Mesenchymal stem cell (in vitro differentiated cells and primary cell): ENCODE data around the gene MBNL1.
A peak's percentile ranks its signal among the peaks of the same experiment; 100 is the strongest.

ENCODE experiments used
- DNase-seq: peaks from one replicate; pipeline ENCODE4 v3.0.0-alpha.2; 2013
- H2AFZ ChIP-seq: one replicate; pipeline ENCODE4 v1.6.1; 2013; ENCODE audit warnings: low read depth, mild to moderate bottlenecking, control low read depth, inconsistent platforms, low read length, moderate library complexity
- H2AK5ac ChIP-seq: 2 replicates; pipeline ENCODE4 v1.6.1; 2013; ENCODE audit warnings: low read length, moderate library complexity, mild to moderate bottlenecking, inconsistent platforms; ENCODE audit not compliant: severe bottlenecking
- H2BK120ac ChIP-seq: one replicate; pipeline ENCODE4 v1.6.1; 2013; ENCODE audit warnings: low read depth, mild to moderate bottlenecking, inconsistent platforms, low read length, moderate library complexity
- H2BK12ac ChIP-seq, 2 experiments: one replicate each; pipeline ENCODE4 v1.6.1; 2013; ENCODE audit warnings: inconsistent platforms in 2 of 2, low read length in 2 of 2, mild to moderate bottlenecking in 2 of 2, moderate library complexity in 2 of 2, control low read depth in 1 of 2
- H2BK15ac ChIP-seq: one replicate; pipeline ENCODE4 v1.6.1; 2013; ENCODE audit warnings: mild to moderate bottlenecking, low read depth, inconsistent platforms; ENCODE audit not compliant: poor library complexity, severe bottlenecking
- H2BK5ac ChIP-seq: 2 replicates; pipeline ENCODE4 v1.6.1; 2013; ENCODE audit warnings: low read depth, mild to moderate bottlenecking, low read length, control low read depth, inconsistent platforms; ENCODE audit not compliant: poor library complexity, severe bottlenecking
- H3K14ac ChIP-seq, 2 experiments: one replicate each; pipeline ENCODE4 v1.6.1; 2013; ENCODE audit warnings: inconsistent platforms in 2 of 2, low read length in 2 of 2, control low read depth in 1 of 2, mild to moderate bottlenecking in 1 of 2, moderate library complexity in 1 of 2
- H3K18ac ChIP-seq, 2 experiments: one replicate each; pipeline ENCODE4 v1.6.1; 2013; ENCODE audit warnings: inconsistent platforms in 2 of 2, low read length in 2 of 2, control low read depth in 1 of 2, low read depth in 1 of 2, mild to moderate bottlenecking in 1 of 2
- H3K23ac ChIP-seq, 2 experiments: one replicate each; pipeline ENCODE4 v1.6.1; 2013; ENCODE audit warnings: inconsistent platforms in 2 of 2, low read length in 2 of 2, mild to moderate bottlenecking in 2 of 2, moderate library complexity in 2 of 2, control low read depth in 1 of 2
- H3K27ac ChIP-seq: 2 replicates; pipeline ENCODE4 v1.5.1; 2013; ENCODE audit warnings: mild to moderate bottlenecking, moderate library complexity, low read length, control low read depth, inconsistent platforms; ENCODE audit not compliant: poor library complexity, severe bottlenecking
- H3K27me3 ChIP-seq, 2 experiments: 2 replicates each; pipeline versions ENCODE4 v1.6.1 to v1.7.0; 2013; ENCODE audit warnings: low read length in 2 of 2, mild to moderate bottlenecking in 2 of 2, moderate library complexity in 2 of 2, control low read depth in 1 of 2, inconsistent platforms in 1 of 2; ENCODE audit not compliant: control insufficient read depth in 1 of 2, insufficient read depth in 1 of 2
- H3K36me3 ChIP-seq, 2 experiments: 2 replicates each; pipeline versions ENCODE4 v1.6.1 to v1.7.0; 2013; ENCODE audit warnings: low read length in 2 of 2, control low read depth in 1 of 2, inconsistent platforms in 1 of 2, low read depth in 1 of 2, mild to moderate bottlenecking in 1 of 2; ENCODE audit not compliant: insufficient read depth in 2 of 2, control insufficient read depth in 1 of 2
- H3K4ac ChIP-seq, 2 experiments: one replicate each; pipeline ENCODE4 v1.6.1; 2013; ENCODE audit warnings: inconsistent platforms in 2 of 2, low read length in 2 of 2, mild to moderate bottlenecking in 2 of 2, moderate library complexity in 2 of 2, control low read depth in 1 of 2, low read depth in 1 of 2
- H3K4me1 ChIP-seq: 2 replicates; pipeline ENCODE4 v1.6.1; 2013; ENCODE audit warnings: low read depth, low read length, control low read depth; ENCODE audit not compliant: control insufficient read depth, insufficient read depth
- H3K4me2 ChIP-seq: 2 replicates; pipeline ENCODE4 v1.6.1; 2013; ENCODE audit warnings: low read length, mild to moderate bottlenecking, inconsistent platforms; ENCODE audit not compliant: poor library complexity, severe bottlenecking
- H3K4me3 ChIP-seq, 2 experiments: 2 replicates each; pipeline versions ENCODE4 v1.5.1 to v1.7.0; 2013; ENCODE audit warnings: low read length in 2 of 2, mild to moderate bottlenecking in 2 of 2, control low read depth in 1 of 2, low read depth in 1 of 2; ENCODE audit not compliant: insufficient read depth in 1 of 2
- H3K79me1 ChIP-seq: replicated peaks from 2 replicates; pipeline ENCODE4 v1.6.1; 2013; ENCODE audit warnings: mild to moderate bottlenecking, control low read depth, low read length, inconsistent platforms; ENCODE audit not compliant: poor library complexity, severe bottlenecking
- H3K9ac ChIP-seq: 2 replicates; pipeline ENCODE4 v1.7.0; 2013; ENCODE audit warnings: mild to moderate bottlenecking, low read length, moderate library complexity
- H3K9me3 ChIP-seq: 2 replicates; pipeline ENCODE4 v1.7.0; 2013; ENCODE audit warnings: mild to moderate bottlenecking, low read length; ENCODE audit not compliant: control insufficient read depth
- H4K8ac ChIP-seq: one replicate; pipeline ENCODE4 v1.6.1; 2013; ENCODE audit warnings: inconsistent platforms, mild to moderate bottlenecking, low read length, moderate library complexity
- H4K91ac ChIP-seq: one replicate; pipeline ENCODE4 v1.6.1; 2013; ENCODE audit warnings: mild to moderate bottlenecking, low read length, inconsistent platforms
- WGBS: methylation state at CpG from one replicate; pipeline ENCODE4 v1.1.7; 2013; ENCODE audit warnings: mixed read lengths; 5-methylcytosine and 5-hydroxymethylcytosine counted together

Gene MBNL1

DNA sequence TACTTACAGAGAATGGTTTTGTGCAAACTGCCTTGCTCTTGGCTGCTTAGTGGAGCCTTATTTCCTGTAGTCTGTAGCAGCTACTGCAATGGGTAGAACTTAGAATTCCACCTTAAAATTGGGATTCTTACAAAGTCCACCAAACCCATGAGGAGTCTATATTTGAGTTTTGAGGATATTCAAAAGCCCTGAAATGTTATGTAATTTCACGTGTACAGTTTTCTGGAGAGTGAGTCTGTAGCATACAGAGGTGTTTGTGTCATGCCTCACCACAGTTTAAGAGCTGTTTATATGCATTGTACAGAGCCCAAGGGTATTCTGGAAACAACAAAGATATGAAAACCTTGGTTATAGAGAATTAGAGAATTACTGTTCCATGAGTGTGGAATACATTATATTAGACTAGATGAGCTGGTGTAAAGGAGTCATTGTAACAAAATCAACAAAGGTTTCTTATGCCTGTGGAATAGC, 114.4 kb downstream of the MBNL1 start:
- H3K27me3 ChIP-seq, result no peaks in the 10 kb centered on the region
- H2AK5ac ChIP-seq, result peak overlapping the region; percentile 35
- H3K9me3 ChIP-seq, result no peaks in the 10 kb centered on the region
- 85% methylated on average over 1 of the region's 1 CpG for WGBS
- H3K4me3 ChIP-seq, result peak overlapping the region in 1 of 2 experiments; percentile 52
- no peak overlapping the region for H3K23ac ChIP-seq
- H2BK15ac ChIP-seq, result no peak overlapping the region
- H3K36me3 ChIP-seq, result peaks cover 0 to 7% of the 10 kb centered on the region in 2 experiments
- no peak overlapping the region for H3K18ac ChIP-seq
- H3K79me1 ChIP-seq, result no peaks in the 10 kb centered on the region
- no peak overlapping the region for H3K4ac ChIP-seq
- no peak overlapping the region for H2BK120ac ChIP-seq
- H2BK5ac ChIP-seq, result no peak overlapping the region
- H4K91ac ChIP-seq, result no peak overlapping the region
- no peak overlapping the region for H3K14ac ChIP-seq
- H4K8ac ChIP-seq, result no peak overlapping the region
- no peaks in the 10 kb centered on the region for H3K4me1 ChIP-seq
- H3K27ac ChIP-seq, result peak overlapping the region; percentile 83
- H2BK12ac ChIP-seq, result no peak overlapping the region
- DNase-seq, result no peak
- H3K9ac ChIP-seq, result peak overlapping the region; percentile 69
- H2AFZ ChIP-seq, result no peak overlapping the region
- H3K4me2 ChIP-seq, result no peak overlapping the region

DNA sequence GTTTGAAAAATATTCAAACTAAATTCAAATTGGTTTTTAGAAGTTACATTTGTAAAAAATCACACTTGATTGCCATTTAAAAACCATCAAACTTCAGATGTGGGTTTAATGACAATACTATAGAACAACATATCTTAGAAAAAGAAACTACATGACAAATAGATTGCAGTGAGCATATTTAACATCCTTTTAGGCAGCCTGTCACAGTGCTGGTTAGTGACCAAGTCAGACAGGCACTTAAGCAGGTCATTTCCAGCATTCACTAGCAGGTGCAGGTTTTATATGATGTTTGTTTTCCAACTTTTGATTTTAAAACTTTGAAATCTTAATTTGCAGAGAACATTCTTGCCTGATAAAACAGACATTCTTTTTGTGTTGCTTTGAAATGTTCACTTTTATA, 115.7 kb downstream of the MBNL1 start:
- H4K91ac ChIP-seq, result no peak overlapping the region
- no peak overlapping the region for H2AFZ ChIP-seq
- no peak overlapping the region for H2BK120ac ChIP-seq
- no peak overlapping the region for H3K23ac ChIP-seq
- no peak overlapping the region for H3K4me3 ChIP-seq
- no peak overlapping the region for H2BK15ac ChIP-seq
- H3K14ac ChIP-seq, result no peak overlapping the region
- DNase-seq, result no peak
- peaks cover 0 to 2% of the 10 kb centered on the region in 2 experiments for H3K36me3 ChIP-seq
- no peak overlapping the region for H3K4ac ChIP-seq
- H3K79me1 ChIP-seq, result no peaks in the 10 kb centered on the region
- no peak overlapping the region for H4K8ac ChIP-seq
- no peak overlapping the region for H3K4me2 ChIP-seq
- peak overlapping the region; percentile 47 for H3K27ac ChIP-seq
- H3K27me3 ChIP-seq, result no peaks in the 10 kb centered on the region
- no peak overlapping the region for H2BK12ac ChIP-seq
- no peaks in the 10 kb centered on the region for H3K9me3 ChIP-seq
- H3K9ac ChIP-seq, result no peak overlapping the region
- no peaks in the 10 kb centered on the region for H3K4me1 ChIP-seq
- peak overlapping the region; percentile 89 for H2AK5ac ChIP-seq
- no peak overlapping the region for H2BK5ac ChIP-seq
- H3K18ac ChIP-seq, result no peak overlapping the region

DNA sequence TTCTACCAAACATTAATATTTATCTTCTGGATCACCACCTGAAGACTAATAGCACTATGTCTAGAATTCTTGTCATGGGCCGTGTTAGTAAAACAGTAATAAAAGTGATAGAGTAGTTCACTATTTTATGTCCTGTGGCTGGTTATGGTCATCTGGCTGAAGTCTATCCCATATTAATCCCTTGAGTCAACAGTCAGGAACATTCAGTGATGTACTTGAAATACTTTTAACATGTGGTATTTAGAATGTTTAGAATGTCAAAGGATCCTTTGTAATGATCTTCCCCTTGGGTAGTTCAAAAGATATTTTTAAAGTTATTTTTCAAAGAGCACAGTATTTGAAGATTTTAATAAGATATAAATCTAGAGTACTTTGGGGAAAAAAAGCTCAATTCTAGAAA, 117.0 kb downstream of the MBNL1 start:
- Histone ChIP-seq H2BK5ac (no peak overlapping the region), H3K4me1 (peaks cover 2% of the 10 kb centered on the region), H3K9me3 (no peaks in the 10 kb centered on the region), H2BK12ac (no peak overlapping the region), H3K4me3 (no peak overlapping the region), H3K9ac (no peak overlapping the region), H3K23ac (no peak overlapping the region), H3K14ac (no peak overlapping the region), H3K79me1 (peaks cover 1% of the 10 kb centered on the region), H2AFZ (no peak overlapping the region), H4K91ac (no peak overlapping the region), H2BK15ac (no peak overlapping the region), H3K4me2 (no peak overlapping the region), H3K18ac (no peak overlapping the region), H2BK120ac (no peak overlapping the region), H3K4ac (no peak overlapping the region), H3K27me3 (no peaks in the 10 kb centered on the region), H2AK5ac (no peak overlapping the region), H3K27ac (no peak overlapping the region), H3K36me3 (peaks cover 0 to 9% of the 10 kb centered on the region in 2 experiments), H4K8ac (no peak overlapping the region)
- DNase-seq, result peak; percentile 75
- 0% methylated on average over 1 of the region's 1 CpG for WGBS

DNA sequence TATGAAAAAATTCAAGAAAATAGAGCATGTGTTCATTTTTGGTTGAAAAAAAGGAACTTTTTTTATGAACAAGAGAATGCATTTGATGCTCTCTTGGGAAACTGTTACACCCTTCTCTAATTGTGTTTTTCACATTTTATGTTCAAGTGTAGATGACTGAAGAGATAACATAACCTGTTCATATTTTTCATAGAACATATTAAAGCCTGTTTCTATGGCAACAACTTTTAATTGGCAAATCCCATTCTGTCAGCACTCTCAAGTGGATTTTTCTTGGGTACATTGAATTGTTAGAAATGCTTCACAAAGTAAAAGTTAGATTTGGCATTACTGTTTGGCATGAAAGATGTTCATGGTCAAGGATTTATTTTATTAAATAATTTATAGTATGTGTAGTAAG, 117.5 kb downstream of the MBNL1 start:
- no peak overlapping the region for H3K4ac ChIP-seq

More for the DNA sequence above, 117.5 kb downstream of the MBNL1 start:
- Histone ChIP-seq H2AK5ac (no peak overlapping the region), H3K18ac (no peak overlapping the region), H3K14ac (no peak overlapping the region), H2BK12ac (no peak overlapping the region), H3K4me3 (no peak overlapping the region), H3K23ac (no peak overlapping the region), H3K27me3 (no peaks in the 10 kb centered on the region), H2BK120ac (no peak overlapping the region), H3K36me3 (peaks cover 0 to 12% of the 10 kb centered on the region in 2 experiments), H4K8ac (no peak overlapping the region), H2AFZ (no peak overlapping the region), H2BK5ac (no peak overlapping the region), H3K9ac (no peak overlapping the region), H3K79me1 (peaks cover 1% of the 10 kb centered on the region), H3K4me1 (peaks cover 2% of the 10 kb centered on the region), H3K4me2 (no peak overlapping the region), H4K91ac (no peak overlapping the region), H2BK15ac (no peak overlapping the region), H3K9me3 (no peaks in the 10 kb centered on the region), H3K27ac (peak overlapping the region; percentile 74)
- DNase-seq, result no peak
